Mesendoderm (in vitro differentiated cells): Measurements from ENCODE around the gene CTNNA1.
A peak's percentile ranks its signal among the peaks of the same experiment; 100 is the strongest.

ENCODE experiments used
- DNase-seq: peaks from one replicate; pipeline ENCODE4 v3.0.0; 2013
- H2AK5ac ChIP-seq: 2 replicates; pipeline ENCODE4 v1.6.1; 2013; ENCODE audit warnings: low read length, inconsistent platforms
- H2BK120ac ChIP-seq: 2 replicates; pipeline ENCODE4 v1.6.1; 2013; ENCODE audit warnings: low read depth, mild to moderate bottlenecking, low read length, moderate library complexity, mixed read lengths
- H2BK15ac ChIP-seq: replicated peaks from 2 replicates; pipeline ENCODE4 v1.6.1; 2013; ENCODE audit warnings: low read depth, mild to moderate bottlenecking, moderate library complexity
- H2BK5ac ChIP-seq: 2 replicates; pipeline ENCODE4 v1.6.1; 2013; ENCODE audit warnings: low read length, inconsistent platforms
- H3K18ac ChIP-seq: 2 replicates; pipeline ENCODE4 v1.6.1; 2013; ENCODE audit warnings: mild to moderate bottlenecking, low read length, mixed read lengths
- H3K23ac ChIP-seq: one replicate; pipeline ENCODE4 v1.6.1; 2013; ENCODE audit warnings: low read length
- H3K27ac ChIP-seq: 2 replicates; pipeline ENCODE4 v1.5.1; 2013; ENCODE audit warnings: low read depth, mild to moderate bottlenecking, inconsistent platforms, low read length, moderate library complexity
- H3K27me3 ChIP-seq: 2 replicates; pipeline ENCODE4 v1.6.1; 2013; ENCODE audit warnings: low read length, control low read depth, mild to moderate bottlenecking, inconsistent platforms; ENCODE audit not compliant: insufficient read depth, poor library complexity
- H3K36me3 ChIP-seq: 2 replicates; pipeline ENCODE4 v1.6.1; 2013; ENCODE audit warnings: low read length, inconsistent platforms; ENCODE audit not compliant: control insufficient read depth, insufficient read depth
- H3K4ac ChIP-seq: one replicate; pipeline ENCODE4 v1.6.1; 2013; ENCODE audit warnings: low read depth, mild to moderate bottlenecking, low read length, moderate library complexity
- H3K4me1 ChIP-seq: 2 replicates; pipeline ENCODE4 v1.6.1; 2013; ENCODE audit warnings: low read depth, low read length, inconsistent platforms; ENCODE audit not compliant: control insufficient read depth
- H3K4me2 ChIP-seq: 2 replicates; pipeline ENCODE4 v1.6.1; 2013; ENCODE audit warnings: low read length
- H3K4me3 ChIP-seq: 2 replicates; pipeline ENCODE4 v1.5.1; 2013; ENCODE audit warnings: mild to moderate bottlenecking, low read length
- H3K56ac ChIP-seq: one replicate; pipeline ENCODE4 v1.6.1; 2013; ENCODE audit warnings: low read length
- H3K79me1 ChIP-seq: 2 replicates; pipeline ENCODE4 v1.6.1; 2013; ENCODE audit warnings: low read length, inconsistent platforms
- H3K79me2 ChIP-seq: 2 replicates; pipeline ENCODE4 v1.6.1; 2013; ENCODE audit warnings: mild to moderate bottlenecking, low read length; ENCODE audit not compliant: control insufficient read depth, insufficient read depth
- H3K9ac ChIP-seq: 2 replicates; pipeline ENCODE4 v1.6.1; 2013; ENCODE audit warnings: low read length, inconsistent platforms
- H4K5ac ChIP-seq: one replicate; pipeline ENCODE4 v1.6.1; 2013; ENCODE audit warnings: low read length
- H4K8ac ChIP-seq: one replicate; pipeline ENCODE4 v1.6.1; 2013; ENCODE audit warnings: low read depth, mild to moderate bottlenecking, control low read depth, low read length, moderate library complexity
- WGBS: extraction: QIAGEN DNeasy Blood & Tissue Kit; methylation state at CpG from one replicate; pipeline ENCODE4 v1.1.7; 2013; ENCODE audit warnings: low lambda C conversion rate, missing lambda C conversion rate; ENCODE audit not compliant: insufficient coverage; ENCODE audit errors: extremely low coverage; 5-methylcytosine and 5-hydroxymethylcytosine counted together

Gene CTNNA1

GRCh38 chr5:138951091-138951985 lies 198.1 kb downstream of the CTNNA1 start:
- Histone ChIP-seq H2BK15ac (no peak overlapping the region), H2BK5ac (no peak overlapping the region), H3K56ac (no peak overlapping the region), H3K9ac (no peak overlapping the region), H3K27me3 (no peaks in the 10 kb centered on the region), H4K5ac (no peak overlapping the region), H3K36me3 (no peaks in the 10 kb centered on the region), H3K4me3 (no peak overlapping the region), H2BK120ac (no peak overlapping the region), H3K18ac (no peak overlapping the region), H3K27ac (no peak overlapping the region), H3K79me1 (no peaks in the 10 kb centered on the region), H2AK5ac (no peak overlapping the region), H3K79me2 (no peaks in the 10 kb centered on the region), H3K23ac (no peak overlapping the region), H3K4me2 (no peak overlapping the region), H4K8ac (no peak overlapping the region), H3K4ac (no peak overlapping the region), H3K4me1 (peaks cover 2% of the 10 kb centered on the region)
- DNase-seq = no peak
- WGBS = no CpG with 5 or more reads among the region's 18 CpGs

GRCh38 chr5:138951986-138952735 lies 198.9 kb downstream of the CTNNA1 start:
- Histone ChIP-seq H3K4me1 (peaks cover 2% of the 10 kb centered on the region), H4K8ac (no peak overlapping the region)
- WGBS = no CpG with 5 or more reads among the region's 17 CpGs

GRCh38 chr5:138952962-138953361 lies 199.7 kb downstream of the CTNNA1 start:
- no peak overlapping the region for H3K56ac ChIP-seq
- peaks cover 2% of the 10 kb centered on the region for H3K4me1 ChIP-seq
- no peak overlapping the region for H3K27ac ChIP-seq
- H2BK5ac ChIP-seq = no peak overlapping the region
- DNase-seq = no peak
- no peak overlapping the region for H4K5ac ChIP-seq
- no peak overlapping the region for H2AK5ac ChIP-seq
- no peaks in the 10 kb centered on the region for H3K36me3 ChIP-seq
- H2BK15ac ChIP-seq = no peak overlapping the region
- no peak overlapping the region for H3K4ac ChIP-seq
- H3K9ac ChIP-seq = no peak overlapping the region
- no peak overlapping the region for H3K18ac ChIP-seq
- no peaks in the 10 kb centered on the region for H3K27me3 ChIP-seq
- no peak overlapping the region for H3K4me2 ChIP-seq
- no peaks in the 10 kb centered on the region for H3K79me1 ChIP-seq
- H3K79me2 ChIP-seq = no peaks in the 10 kb centered on the region
- no peak overlapping the region for H3K23ac ChIP-seq
- no peak overlapping the region for H2BK120ac ChIP-seq
- WGBS = no CpG with 5 or more reads among the region's 6 CpGs
- H4K8ac ChIP-seq = no peak overlapping the region
- no peak overlapping the region for H3K4me3 ChIP-seq

More at GRCh38 chr5:138951986-138952735, 198.9 kb downstream of the CTNNA1 start:
- Histone ChIP-seq H4K5ac (no peak overlapping the region), H3K79me2 (no peaks in the 10 kb centered on the region), H3K4ac (no peak overlapping the region), H3K79me1 (no peaks in the 10 kb centered on the region), H3K9ac (no peak overlapping the region), H3K23ac (no peak overlapping the region), H3K27me3 (no peaks in the 10 kb centered on the region), H3K27ac (no peak overlapping the region), H3K4me2 (no peak overlapping the region), H3K18ac (no peak overlapping the region), H2BK15ac (no peak overlapping the region), H2BK5ac (no peak overlapping the region), H2BK120ac (no peak overlapping the region), H3K56ac (no peak overlapping the region), H3K36me3 (no peaks in the 10 kb centered on the region), H2AK5ac (no peak overlapping the region), H3K4me3 (no peak overlapping the region)
- DNase-seq = no peak

DNA sequence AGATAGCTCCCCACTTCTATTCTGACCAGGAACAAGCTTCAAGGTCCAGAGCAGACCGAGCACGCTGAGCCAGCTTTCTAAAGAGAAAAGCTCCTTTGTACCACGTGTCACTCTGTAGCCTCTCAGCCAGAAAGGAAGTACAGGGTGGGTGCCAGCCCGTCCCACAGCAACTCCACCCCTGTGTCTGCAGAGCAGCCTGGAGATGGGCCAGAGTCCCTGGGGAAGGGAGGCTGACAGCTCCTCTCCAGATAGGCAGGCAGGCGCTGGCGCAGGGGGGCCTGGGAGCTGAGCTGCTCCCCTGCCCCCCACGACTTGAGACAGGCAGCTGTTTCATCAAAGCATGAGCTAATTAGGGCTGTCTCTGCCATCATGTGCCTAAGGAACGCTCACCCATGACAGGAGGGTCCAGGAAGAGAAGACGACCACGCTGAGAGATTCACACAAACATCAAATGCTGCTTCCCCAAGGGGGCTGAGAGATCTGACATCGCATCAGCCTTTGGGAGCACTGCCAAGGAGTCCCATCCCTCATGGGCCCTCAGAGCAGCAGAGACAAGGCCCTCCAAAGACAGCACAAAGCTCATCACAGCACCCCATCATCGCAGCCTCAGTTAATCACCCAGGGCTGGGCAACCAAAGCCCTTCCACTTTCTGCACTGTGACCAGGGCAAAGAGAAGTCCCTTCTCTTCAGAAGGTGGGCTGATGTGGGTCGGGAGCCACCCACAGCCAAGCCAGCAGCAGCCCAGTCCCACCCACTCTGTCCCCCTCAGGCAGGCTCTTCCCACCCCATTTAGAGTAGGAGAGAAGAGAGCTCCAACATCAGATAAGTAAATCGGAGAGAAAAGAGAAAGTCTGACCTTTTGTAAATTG lies 200.4 kb downstream of the CTNNA1 start:
- Histone ChIP-seq H3K27ac (no peak overlapping the region), H3K27me3 (no peaks in the 10 kb centered on the region), H3K9ac (no peak overlapping the region), H3K79me1 (no peaks in the 10 kb centered on the region), H3K4me1 (peaks cover 2% of the 10 kb centered on the region), H2BK5ac (no peak overlapping the region), H3K4ac (no peak overlapping the region), H3K79me2 (no peaks in the 10 kb centered on the region), H4K8ac (no peak overlapping the region), H2BK120ac (no peak overlapping the region), H3K4me2 (no peak overlapping the region), H2AK5ac (no peak overlapping the region), H3K56ac (no peak overlapping the region), H2BK15ac (no peak overlapping the region), H3K36me3 (no peaks in the 10 kb centered on the region), H4K5ac (no peak overlapping the region), H3K18ac (no peak overlapping the region), H3K23ac (peak overlapping the region; percentile 11), H3K4me3 (no peak overlapping the region)
- no peak for DNase-seq
- no CpG with 5 or more reads among the region's 14 CpGs for WGBS

DNA sequence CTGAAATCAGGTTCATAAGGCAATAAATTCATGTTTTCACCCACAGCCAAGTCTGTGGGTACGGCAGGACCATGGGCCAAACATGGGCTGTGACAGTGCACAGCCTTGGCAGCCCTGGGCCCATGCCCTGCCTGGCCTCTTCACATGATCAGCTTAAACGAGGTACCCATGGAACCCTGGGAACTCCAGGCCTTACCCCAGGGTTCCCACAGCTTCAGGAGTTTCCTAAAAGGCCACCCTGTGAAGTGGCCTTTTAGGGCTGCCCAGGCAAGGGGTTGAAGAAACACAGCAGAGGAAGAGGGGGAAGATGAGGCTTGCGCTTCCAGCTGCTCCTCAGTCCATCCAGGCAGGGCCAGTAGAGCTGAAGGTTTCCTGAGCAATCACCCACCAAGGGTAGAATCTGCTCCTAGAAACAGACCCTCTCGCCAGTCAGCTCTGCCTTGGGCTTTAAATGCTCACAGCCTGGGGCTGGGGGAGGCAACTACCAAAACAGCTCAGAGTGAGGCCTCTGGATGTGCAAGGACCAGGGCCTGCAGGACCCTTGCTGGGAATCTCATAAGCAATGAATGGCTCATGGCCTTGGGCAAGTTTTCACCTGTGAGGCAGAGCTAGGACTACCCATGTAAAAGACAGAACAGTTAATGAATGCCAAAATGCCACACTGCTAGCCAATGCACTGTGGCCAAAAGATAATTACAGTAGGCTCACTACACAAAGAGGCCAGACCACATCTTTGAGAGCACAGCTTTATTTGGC lies 201.2 kb downstream of the CTNNA1 start:
- no CpG with 5 or more reads among the region's 4 CpGs for WGBS
- peak; percentile 36 for DNase-seq
- H4K5ac ChIP-seq = no peak overlapping the region
- no peak overlapping the region for H4K8ac ChIP-seq
- no peak overlapping the region for H3K23ac ChIP-seq
- no peak overlapping the region for H3K4ac ChIP-seq
- H2BK15ac ChIP-seq = no peak overlapping the region
- no peaks in the 10 kb centered on the region for H3K79me1 ChIP-seq
- no peak overlapping the region for H3K4me3 ChIP-seq
- no peak overlapping the region for H3K9ac ChIP-seq
- no peak overlapping the region for H2AK5ac ChIP-seq
- no peaks in the 10 kb centered on the region for H3K27me3 ChIP-seq
- H3K79me2 ChIP-seq = no peaks in the 10 kb centered on the region
- no peak overlapping the region for H2BK120ac ChIP-seq
- H3K18ac ChIP-seq = no peak overlapping the region
- no peak overlapping the region for H3K4me2 ChIP-seq
- H3K36me3 ChIP-seq = no peaks in the 10 kb centered on the region
- no peak overlapping the region for H3K27ac ChIP-seq
- H3K56ac ChIP-seq = no peak overlapping the region
- peaks cover 2% of the 10 kb centered on the region for H3K4me1 ChIP-seq
- no peak overlapping the region for H2BK5ac ChIP-seq
